ENCODE measurements around the gene CTNNBIP1. TPM values are rescaled to one million over a fixed set of nuclear protein-coding genes. Genes with fewer than 3 reads are reported as not detected.

The CTNNBIP1 gene
- total RNA-seq, 1 experiment from 2014 or later: 58.9 TPM

GRCh38 chr1:9844756-9845155 lies 65.3 kb downstream of the CTNNBIP1 start:
- Histone ChIP-seq H3K4me2 (no peak overlapping the region), H3K4me3 (no peak overlapping the region), H4K20me1 (ENCODE audit: insufficient read depth) (no peaks in the 10 kb centered on the region), H3K79me2 (ENCODE audit: low read depth) (no peaks in the 10 kb centered on the region), H3K9me2 (ENCODE audit: insufficient read depth) (no peaks in the 10 kb centered on the region), H2AFZ (no peak overlapping the region), H3K27ac (no peak overlapping the region), H3K36me3 (ENCODE audit: low read depth) (no peaks in the 10 kb centered on the region), H3F3A (ENCODE audit: insufficient read depth, low read depth) (no peaks in the 10 kb centered on the region), H3K27me3 (ENCODE audit: insufficient read depth, low read depth) (no peaks in the 10 kb centered on the region), H3K9me3 (ENCODE audit: insufficient read depth, low read depth) (no peaks in the 10 kb centered on the region), H3K4me1 (replicated peaks; ENCODE audit: insufficient read depth) (peaks cover 16% of the 10 kb centered on the region)
- ChIA-PET POLR2A (ENCODE audit: unreplicated experiment) (no interaction called here), CTCF (no interaction called here)
- intact Hi-C loops (cut with micrococcal nuclease; ENCODE audit: unreplicated experiment): no loop called here
- no peak for TF ChIP-seq EZH2 (IDR thresholded peaks at IDR 0.05; ENCODE audit: low read depth)
- TF ChIP-seq, protein P1, sequence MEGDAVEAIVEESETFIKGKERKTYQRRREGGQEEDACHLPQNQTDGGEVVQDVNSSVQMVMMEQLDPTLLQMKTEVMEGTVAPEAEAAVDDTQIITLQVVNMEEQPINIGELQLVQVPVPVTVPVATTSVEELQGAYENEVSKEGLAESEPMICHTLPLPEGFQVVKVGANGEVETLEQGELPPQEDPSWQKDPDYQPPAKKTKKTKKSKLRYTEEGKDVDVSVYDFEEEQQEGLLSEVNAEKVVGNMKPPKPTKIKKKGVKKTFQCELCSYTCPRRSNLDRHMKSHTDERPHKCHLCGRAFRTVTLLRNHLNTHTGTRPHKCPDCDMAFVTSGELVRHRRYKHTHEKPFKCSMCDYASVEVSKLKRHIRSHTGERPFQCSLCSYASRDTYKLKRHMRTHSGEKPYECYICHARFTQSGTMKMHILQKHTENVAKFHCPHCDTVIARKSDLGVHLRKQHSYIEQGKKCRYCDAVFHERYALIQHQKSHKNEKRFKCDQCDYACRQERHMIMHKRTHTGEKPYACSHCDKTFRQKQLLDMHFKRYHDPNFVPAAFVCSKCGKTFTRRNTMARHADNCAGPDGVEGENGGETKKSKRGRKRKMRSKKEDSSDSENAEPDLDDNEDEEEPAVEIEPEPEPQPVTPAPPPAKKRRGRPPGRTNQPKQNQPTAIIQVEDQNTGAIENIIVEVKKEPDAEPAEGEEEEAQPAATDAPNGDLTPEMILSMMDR (conservative IDR thresholded peaks at IDR 0.05): no peak
- no TSS peak for BruUV-seq (replicated peaks)
- DNase-seq: no peak

DNA sequence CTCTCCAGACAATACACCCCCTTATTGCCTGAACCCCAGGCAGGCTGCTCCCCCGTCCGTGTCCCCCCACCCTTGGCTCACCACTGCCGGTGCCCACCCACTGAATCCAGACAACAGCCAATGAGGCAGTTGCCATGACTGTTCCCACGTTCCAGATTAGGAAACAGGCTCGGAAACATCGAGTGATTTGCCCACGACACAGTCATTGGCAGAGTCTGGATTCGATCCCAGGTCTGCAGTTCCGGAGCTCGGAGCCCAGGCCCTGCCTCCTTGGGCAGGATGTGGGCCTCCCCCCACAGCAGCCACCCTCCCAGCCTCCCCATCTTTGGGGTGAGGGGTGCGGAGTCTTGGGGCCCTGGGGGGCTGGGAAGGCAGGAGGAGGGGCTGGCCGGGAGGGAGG lies 66.0 kb downstream of the CTNNBIP1 start:
- TF ChIP-seq EZH2 (IDR thresholded peaks at IDR 0.05; ENCODE audit: low read depth): no peak
- TF ChIP-seq, protein P1 (conservative IDR thresholded peaks at IDR 0.05): no peak
- Histone ChIP-seq H3K9me2 (ENCODE audit: insufficient read depth) (no peaks in the 10 kb centered on the region), H4K20me1 (ENCODE audit: insufficient read depth) (no peaks in the 10 kb centered on the region), H3K27ac (no peak overlapping the region), H3K4me3 (no peak overlapping the region), H3K4me2 (0 out of 2 replicates have a peak overlapping the region, but pooled peaks have one; percentile 50), H3K36me3 (ENCODE audit: low read depth) (no peaks in the 10 kb centered on the region), H3K27me3 (ENCODE audit: insufficient read depth, low read depth) (no peaks in the 10 kb centered on the region), H3K79me2 (ENCODE audit: low read depth) (no peaks in the 10 kb centered on the region), H3K4me1 (replicated peaks; ENCODE audit: insufficient read depth) (peaks cover 16% of the 10 kb centered on the region), H2AFZ (no peak overlapping the region), H3K9me3 (ENCODE audit: insufficient read depth, low read depth) (no peaks in the 10 kb centered on the region), H3F3A (ENCODE audit: insufficient read depth, low read depth) (no peaks in the 10 kb centered on the region)
- no TSS peak for BruUV-seq (replicated peaks)
- intact Hi-C loops (cut with micrococcal nuclease; ENCODE audit: unreplicated experiment): no loop called here
- no peak for DNase-seq
- ChIA-PET POLR2A (ENCODE audit: unreplicated experiment) (interaction anchor here (0.7 kb wide), 1 partner anchor 228 kb away, joined by 4 read pairs; no protein-coding TSS in a partner anchor), CTCF (interaction anchor here (0.7 kb wide), 1 partner anchor 13 kb away, joined by 3 read pairs; no protein-coding TSS in a partner anchor)

DNA sequence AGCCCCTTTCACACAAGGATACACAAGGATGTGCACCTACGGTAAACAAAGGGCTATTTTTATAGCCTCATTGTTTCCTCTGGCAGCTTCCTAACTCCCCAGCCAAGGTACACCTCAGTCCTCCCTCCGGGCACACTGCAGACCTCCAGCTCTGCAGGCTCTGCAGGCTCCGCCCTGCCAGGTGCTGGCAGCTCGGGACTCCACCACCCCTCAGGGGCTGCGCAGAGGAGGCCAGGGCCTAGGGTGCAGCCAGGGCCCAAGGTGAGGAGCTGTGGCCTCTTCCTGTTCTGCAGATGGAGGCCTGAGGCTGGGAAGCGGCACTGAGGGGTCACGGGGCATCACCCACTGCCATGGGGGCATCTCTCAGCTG lies 66.5 kb downstream of the CTNNBIP1 start:
- BruUV-seq (replicated peaks): no TSS peak

More for the DNA sequence above, 66.5 kb downstream of the CTNNBIP1 start:
- POLR2A ChIA-PET (ENCODE audit: unreplicated experiment): interaction anchor here (0.7 kb wide), 1 partner anchor 228 kb away, joined by 4 read pairs; no protein-coding TSS in a partner anchor
- DNase-seq: peak; percentile 74 to 75
- Histone ChIP-seq H2AFZ (no peak overlapping the region), H3K9me2 (ENCODE audit: insufficient read depth) (no peaks in the 10 kb centered on the region), H3F3A (ENCODE audit: insufficient read depth, low read depth) (no peaks in the 10 kb centered on the region), H3K4me2 (peak overlapping the region; percentile 50; the same call in 1 of the 2 replicates), H4K20me1 (ENCODE audit: insufficient read depth) (no peaks in the 10 kb centered on the region), H3K27ac (no peak overlapping the region), H3K27me3 (ENCODE audit: insufficient read depth, low read depth) (no peaks in the 10 kb centered on the region), H3K4me3 (no peak overlapping the region), H3K36me3 (ENCODE audit: low read depth) (no peaks in the 10 kb centered on the region), H3K79me2 (ENCODE audit: low read depth) (no peaks in the 10 kb centered on the region), H3K9me3 (ENCODE audit: insufficient read depth, low read depth) (no peaks in the 10 kb centered on the region), H3K4me1 (replicated peaks; ENCODE audit: insufficient read depth) (peaks cover 16% of the 10 kb centered on the region)
- intact Hi-C loops (cut with micrococcal nuclease; ENCODE audit: unreplicated experiment): no loop called here
- CTCF ChIA-PET: interaction anchor here (0.7 kb wide), 2 partner anchors 12 to 226 kb away, joined by 3 to 4 read pairs; no protein-coding TSS in a partner anchor
- TF ChIP-seq EZH2 (IDR thresholded peaks at IDR 0.05; ENCODE audit: low read depth): no peak
- TF ChIP-seq, protein P1 (conservative IDR thresholded peaks at IDR 0.05): no peak

Data from PC-9 (cell line).